Osteocyte (in vitro differentiated cells): ENCODE data around the gene SERAC1. TPM values are rescaled to one million over a fixed set of nuclear protein-coding genes. Genes with fewer than 3 reads are reported as not detected.
A peak's percentile ranks its signal among the peaks of the same experiment; 100 is the strongest.

ENCODE experiments used
- DNase-seq: peaks from one replicate; pipeline ENCODE4 v3.0.0; 2021; ENCODE audit warnings: mixed read lengths; ENCODE audit not compliant: unreplicated experiment; ENCODE audit errors: extremely low spot score
- H3K27ac Mint-ChIP-seq: one replicate; pipeline ENCODE4 v1.8.0; 2021; ENCODE audit warnings: mild to moderate bottlenecking, mixed read lengths; ENCODE audit not compliant: unreplicated experiment
- H3K27me3 Mint-ChIP-seq: one replicate; pipeline ENCODE4 v1.8.0; 2021; ENCODE audit warnings: mixed read lengths; ENCODE audit not compliant: unreplicated experiment
- H3K36me3 Mint-ChIP-seq: one replicate; pipeline ENCODE4 v1.8.0; 2021; ENCODE audit warnings: mixed read lengths; ENCODE audit not compliant: unreplicated experiment
- H3K4me1 Mint-ChIP-seq: one replicate; pipeline ENCODE4 v1.8.0; 2021; ENCODE audit warnings: mixed read lengths; ENCODE audit not compliant: unreplicated experiment
- H3K4me3 Mint-ChIP-seq: one replicate; pipeline ENCODE4 v1.8.0; 2021; ENCODE audit warnings: mild to moderate bottlenecking, moderate library complexity, mixed read lengths; ENCODE audit not compliant: unreplicated experiment
- H3K9me3 Mint-ChIP-seq: one replicate; pipeline ENCODE4 v1.8.0; 2021; ENCODE audit warnings: mixed read lengths; ENCODE audit not compliant: unreplicated experiment
- total RNA-seq: library from RNA; stranded (reverse); gene quantifications from 2 replicates; pipeline ENCODE4 v1.2.1, GENCODE V29; 2021
- TF ChIP-seq, protein P1 (sequence below): fragments of 200-600 bp; sonication (generic); IDR thresholded peaks from 2 replicates; pipeline ENCODE4 v1.5.0; 2021; ENCODE audit warnings: antibody characterized with exemption, mild to moderate bottlenecking, moderate library complexity

SERAC1 gene
- total RNA-seq, 1 donor from 2014 or later = 10.3 TPM

- Mint-ChIP-seq H3K27me3 (no peaks in the 10 kb centered on the region), H3K9me3 (no peaks in the 10 kb centered on the region), H3K36me3 (peaks cover 77% of the 10 kb centered on the region), H3K27ac (no peak overlapping the region), H3K4me1 (peaks cover 11% of the 10 kb centered on the region), H3K4me3 (no peak overlapping the region)
- TF ChIP-seq, protein P1, sequence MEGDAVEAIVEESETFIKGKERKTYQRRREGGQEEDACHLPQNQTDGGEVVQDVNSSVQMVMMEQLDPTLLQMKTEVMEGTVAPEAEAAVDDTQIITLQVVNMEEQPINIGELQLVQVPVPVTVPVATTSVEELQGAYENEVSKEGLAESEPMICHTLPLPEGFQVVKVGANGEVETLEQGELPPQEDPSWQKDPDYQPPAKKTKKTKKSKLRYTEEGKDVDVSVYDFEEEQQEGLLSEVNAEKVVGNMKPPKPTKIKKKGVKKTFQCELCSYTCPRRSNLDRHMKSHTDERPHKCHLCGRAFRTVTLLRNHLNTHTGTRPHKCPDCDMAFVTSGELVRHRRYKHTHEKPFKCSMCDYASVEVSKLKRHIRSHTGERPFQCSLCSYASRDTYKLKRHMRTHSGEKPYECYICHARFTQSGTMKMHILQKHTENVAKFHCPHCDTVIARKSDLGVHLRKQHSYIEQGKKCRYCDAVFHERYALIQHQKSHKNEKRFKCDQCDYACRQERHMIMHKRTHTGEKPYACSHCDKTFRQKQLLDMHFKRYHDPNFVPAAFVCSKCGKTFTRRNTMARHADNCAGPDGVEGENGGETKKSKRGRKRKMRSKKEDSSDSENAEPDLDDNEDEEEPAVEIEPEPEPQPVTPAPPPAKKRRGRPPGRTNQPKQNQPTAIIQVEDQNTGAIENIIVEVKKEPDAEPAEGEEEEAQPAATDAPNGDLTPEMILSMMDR = no peak
- no peak for DNase-seq
Measured at GRCh38 chr6:158092806-158093205, 75.3 kb downstream of the SERAC1 start.

DNA sequence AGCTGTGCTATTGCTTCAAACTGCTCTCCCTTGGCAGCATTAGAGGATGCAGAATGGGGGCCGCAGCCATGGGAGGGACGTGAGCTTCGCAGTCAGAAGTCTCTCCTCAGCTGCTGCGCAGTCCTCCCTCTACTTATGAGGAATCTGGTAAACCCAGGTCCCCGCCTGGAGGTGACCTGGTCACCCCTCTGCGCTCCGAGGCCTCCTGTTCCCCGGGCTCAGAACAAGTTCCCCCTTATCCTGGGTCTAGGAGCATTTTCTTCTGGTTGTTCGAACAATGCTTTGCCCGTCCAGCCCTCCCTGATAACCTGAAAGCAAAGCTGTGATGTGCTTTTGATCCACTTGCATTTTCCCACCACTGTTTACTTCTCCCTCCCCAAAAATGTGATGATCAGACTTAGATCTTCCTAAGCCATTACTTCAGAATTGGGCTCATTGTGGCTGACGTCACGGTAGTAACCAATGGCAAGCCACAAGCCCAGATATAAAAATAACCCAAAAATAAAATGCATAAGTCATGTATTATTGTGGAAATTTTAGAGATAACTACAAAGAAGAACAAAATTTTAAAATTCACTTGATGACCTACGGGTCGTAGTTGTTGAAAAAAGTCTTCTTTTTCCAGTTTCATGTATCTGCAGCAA is 80.7 kb downstream of the SERAC1 start:
- H3K9me3 Mint-ChIP-seq = no peaks in the 10 kb centered on the region
- peak; percentile 74 for DNase-seq
- peaks cover 61% of the 10 kb centered on the region for H3K36me3 Mint-ChIP-seq
- H3K4me1 Mint-ChIP-seq = peaks cover 36% of the 10 kb centered on the region
- no peak overlapping the region for H3K4me3 Mint-ChIP-seq
- H3K27me3 Mint-ChIP-seq = no peaks in the 10 kb centered on the region
- H3K27ac Mint-ChIP-seq = peak overlapping the region; percentile 58
- TF ChIP-seq, protein P1 = no peak

DNA sequence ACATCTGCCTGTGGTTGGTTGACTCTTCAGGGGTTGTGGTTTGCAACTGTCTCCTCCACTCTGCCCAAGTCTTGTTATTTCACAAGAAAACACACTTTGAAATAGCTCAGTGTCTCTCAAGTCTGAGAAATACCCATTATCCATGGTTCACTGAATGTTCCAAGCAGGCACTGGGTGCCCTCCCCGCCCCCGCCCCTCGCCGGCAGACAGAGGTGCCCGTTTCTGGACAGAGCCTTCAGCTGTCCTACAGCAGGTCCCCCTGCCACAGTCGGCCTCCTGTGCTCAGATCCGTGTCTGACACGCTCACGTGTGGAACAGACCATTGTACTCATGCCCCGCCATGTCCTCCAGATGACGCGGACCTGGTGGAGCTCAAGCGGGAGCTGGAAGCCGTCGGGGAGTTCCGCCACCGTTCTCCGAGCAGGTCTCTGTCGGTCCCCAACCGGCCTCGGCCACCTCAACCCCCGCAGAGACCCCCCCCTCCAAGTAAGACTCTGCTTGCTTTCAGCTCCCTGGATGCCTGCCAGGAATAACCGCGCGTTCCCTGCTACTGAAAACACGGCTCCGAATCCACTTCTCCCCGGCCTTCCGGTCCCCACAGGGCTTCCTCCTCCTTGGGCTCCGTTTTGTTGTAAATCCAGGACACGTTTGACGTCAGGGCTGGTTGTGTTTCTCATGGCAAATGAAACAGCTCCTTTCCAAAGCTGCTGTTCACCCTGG is 81.4 kb downstream of the SERAC1 start:
- Mint-ChIP-seq H3K9me3 (no peaks in the 10 kb centered on the region), H3K4me3 (no peak overlapping the region), H3K27me3 (no peaks in the 10 kb centered on the region), H3K27ac (peak overlapping the region; percentile 58), H3K36me3 (peaks cover 58% of the 10 kb centered on the region), H3K4me1 (peaks cover 36% of the 10 kb centered on the region)
- TF ChIP-seq, protein P1 = no peak
- DNase-seq = peak; percentile 77

GRCh38 chr6:158086054-158086503 is 82.0 kb downstream of the SERAC1 start:
- H3K4me3 Mint-ChIP-seq = no peak overlapping the region
- TF ChIP-seq, protein P1 = no peak
- H3K27me3 Mint-ChIP-seq = no peaks in the 10 kb centered on the region
- no peaks in the 10 kb centered on the region for H3K9me3 Mint-ChIP-seq
- peaks cover 62% of the 10 kb centered on the region for H3K36me3 Mint-ChIP-seq
- peak; percentile 71 for DNase-seq
- H3K4me1 Mint-ChIP-seq = peaks cover 36% of the 10 kb centered on the region
- H3K27ac Mint-ChIP-seq = peak overlapping the region; percentile 58
